ENCODE measurements around the gene ANK3.

ANK3 gene

DNA sequence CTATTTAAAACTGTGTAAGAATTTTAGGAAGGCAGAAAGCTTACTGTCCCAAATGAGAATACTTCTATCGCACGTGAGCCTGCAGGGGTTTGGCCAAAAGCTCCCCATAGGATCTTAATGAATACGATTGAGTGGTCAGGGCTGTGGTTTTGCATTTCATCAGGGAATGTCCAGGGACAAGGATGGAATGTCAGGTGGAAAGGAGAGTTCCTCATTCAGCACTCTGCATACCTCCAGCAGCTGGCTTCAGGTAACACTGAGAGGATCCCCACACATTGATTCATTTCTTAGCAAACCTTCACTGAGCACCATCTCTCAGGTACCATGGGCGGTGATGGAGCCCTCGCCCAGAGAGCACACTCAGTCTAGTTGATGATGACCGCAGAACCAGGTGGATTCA, 27.2 kb downstream of the ANK3 start:
- TF ChIP-seq FOXP2 (optimal IDR thresholded peaks at IDR 0.05; ENCODE audit: borderline replicate concordance, extremely low read depth, extremely low read length, insufficient read depth) (no peak), POLR2AphosphoS5 (IDR thresholded peaks at IDR 0.05; ENCODE audit: low read depth, low read length) (no peak), TAF1 (IDR thresholded peaks at IDR 0.05; ENCODE audit: borderline replicate concordance, insufficient read depth, low read length) (no peak), SIN3A (IDR thresholded peaks at IDR 0.05; ENCODE audit: borderline replicate concordance, insufficient read depth, low read length) (no peak)
- TF ChIP-seq, protein P1, sequence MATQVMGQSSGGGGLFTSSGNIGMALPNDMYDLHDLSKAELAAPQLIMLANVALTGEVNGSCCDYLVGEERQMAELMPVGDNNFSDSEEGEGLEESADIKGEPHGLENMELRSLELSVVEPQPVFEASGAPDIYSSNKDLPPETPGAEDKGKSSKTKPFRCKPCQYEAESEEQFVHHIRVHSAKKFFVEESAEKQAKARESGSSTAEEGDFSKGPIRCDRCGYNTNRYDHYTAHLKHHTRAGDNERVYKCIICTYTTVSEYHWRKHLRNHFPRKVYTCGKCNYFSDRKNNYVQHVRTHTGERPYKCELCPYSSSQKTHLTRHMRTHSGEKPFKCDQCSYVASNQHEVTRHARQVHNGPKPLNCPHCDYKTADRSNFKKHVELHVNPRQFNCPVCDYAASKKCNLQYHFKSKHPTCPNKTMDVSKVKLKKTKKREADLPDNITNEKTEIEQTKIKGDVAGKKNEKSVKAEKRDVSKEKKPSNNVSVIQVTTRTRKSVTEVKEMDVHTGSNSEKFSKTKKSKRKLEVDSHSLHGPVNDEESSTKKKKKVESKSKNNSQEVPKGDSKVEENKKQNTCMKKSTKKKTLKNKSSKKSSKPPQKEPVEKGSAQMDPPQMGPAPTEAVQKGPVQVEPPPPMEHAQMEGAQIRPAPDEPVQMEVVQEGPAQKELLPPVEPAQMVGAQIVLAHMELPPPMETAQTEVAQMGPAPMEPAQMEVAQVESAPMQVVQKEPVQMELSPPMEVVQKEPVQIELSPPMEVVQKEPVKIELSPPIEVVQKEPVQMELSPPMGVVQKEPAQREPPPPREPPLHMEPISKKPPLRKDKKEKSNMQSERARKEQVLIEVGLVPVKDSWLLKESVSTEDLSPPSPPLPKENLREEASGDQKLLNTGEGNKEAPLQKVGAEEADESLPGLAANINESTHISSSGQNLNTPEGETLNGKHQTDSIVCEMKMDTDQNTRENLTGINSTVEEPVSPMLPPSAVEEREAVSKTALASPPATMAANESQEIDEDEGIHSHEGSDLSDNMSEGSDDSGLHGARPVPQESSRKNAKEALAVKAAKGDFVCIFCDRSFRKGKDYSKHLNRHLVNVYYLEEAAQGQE (IDR thresholded peaks at IDR 0.05; ENCODE audit: insufficient read depth in 1 of 2, low read depth in 2 of 2, low read length in 2 of 2) = no peak

DNA sequence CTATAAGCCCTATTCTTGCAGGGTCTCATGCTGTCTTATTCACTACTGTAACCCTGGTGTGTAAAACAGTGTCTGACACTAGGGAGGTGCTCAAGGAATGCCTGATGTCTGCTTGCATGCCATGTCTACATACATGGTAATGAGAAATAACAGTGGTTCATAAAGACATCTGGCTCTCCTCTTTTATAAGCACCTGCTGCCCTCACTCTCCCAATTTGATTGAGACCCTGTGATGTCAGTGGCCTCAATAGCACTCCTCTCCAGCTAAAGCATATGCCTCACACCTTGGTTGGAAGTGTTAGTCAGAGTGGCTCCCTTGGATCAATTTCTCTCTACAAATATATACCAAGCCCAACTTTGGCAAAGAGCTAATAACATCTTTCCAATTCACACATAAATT, 30.6 kb downstream of the ANK3 start:
- TF ChIP-seq SIN3A (IDR thresholded peaks at IDR 0.05; ENCODE audit: borderline replicate concordance, insufficient read depth, low read length) (no peak), POLR2AphosphoS5 (IDR thresholded peaks at IDR 0.05; ENCODE audit: low read depth, low read length) (no peak), TAF1 (IDR thresholded peaks at IDR 0.05; ENCODE audit: borderline replicate concordance, insufficient read depth, low read length) (no peak), FOXP2 (optimal IDR thresholded peaks at IDR 0.05; ENCODE audit: borderline replicate concordance, extremely low read depth, extremely low read length, insufficient read depth) (no peak)
- TF ChIP-seq, protein P1 (IDR thresholded peaks at IDR 0.05; ENCODE audit: insufficient read depth in 1 of 2, low read depth in 2 of 2, low read length in 2 of 2) = no peak

DNA sequence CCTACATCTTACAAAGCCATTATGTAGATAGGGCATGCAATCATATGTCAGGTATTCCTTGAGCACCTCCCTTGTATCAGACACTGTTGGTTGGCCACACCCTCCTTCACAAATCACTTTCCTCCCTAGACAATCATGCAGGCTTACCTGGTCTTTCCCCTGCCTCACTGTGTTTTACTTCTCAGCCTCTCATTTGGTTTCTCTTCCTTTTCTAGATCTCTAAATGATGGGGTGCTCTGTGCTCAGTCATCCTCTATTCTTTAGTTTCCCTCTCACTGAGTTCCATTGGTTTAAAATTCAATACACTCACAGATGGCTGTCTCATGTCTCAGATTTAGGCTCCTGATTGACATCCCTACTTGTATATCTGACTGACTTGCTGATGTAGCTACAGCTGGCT, 31.4 kb downstream of the ANK3 start:
- TF ChIP-seq POLR2AphosphoS5 (IDR thresholded peaks at IDR 0.05; ENCODE audit: low read depth, low read length) = no peak
- no peak for TF ChIP-seq SIN3A (IDR thresholded peaks at IDR 0.05; ENCODE audit: borderline replicate concordance, insufficient read depth, low read length)
- no peak for TF ChIP-seq TAF1 (IDR thresholded peaks at IDR 0.05; ENCODE audit: borderline replicate concordance, insufficient read depth, low read length)
- TF ChIP-seq, protein P1 (IDR thresholded peaks at IDR 0.05; ENCODE audit: insufficient read depth in 1 of 2, low read depth in 2 of 2, low read length in 2 of 2) = no peak
- no peak for TF ChIP-seq FOXP2 (optimal IDR thresholded peaks at IDR 0.05; ENCODE audit: borderline replicate concordance, extremely low read depth, extremely low read length, insufficient read depth)

DNA sequence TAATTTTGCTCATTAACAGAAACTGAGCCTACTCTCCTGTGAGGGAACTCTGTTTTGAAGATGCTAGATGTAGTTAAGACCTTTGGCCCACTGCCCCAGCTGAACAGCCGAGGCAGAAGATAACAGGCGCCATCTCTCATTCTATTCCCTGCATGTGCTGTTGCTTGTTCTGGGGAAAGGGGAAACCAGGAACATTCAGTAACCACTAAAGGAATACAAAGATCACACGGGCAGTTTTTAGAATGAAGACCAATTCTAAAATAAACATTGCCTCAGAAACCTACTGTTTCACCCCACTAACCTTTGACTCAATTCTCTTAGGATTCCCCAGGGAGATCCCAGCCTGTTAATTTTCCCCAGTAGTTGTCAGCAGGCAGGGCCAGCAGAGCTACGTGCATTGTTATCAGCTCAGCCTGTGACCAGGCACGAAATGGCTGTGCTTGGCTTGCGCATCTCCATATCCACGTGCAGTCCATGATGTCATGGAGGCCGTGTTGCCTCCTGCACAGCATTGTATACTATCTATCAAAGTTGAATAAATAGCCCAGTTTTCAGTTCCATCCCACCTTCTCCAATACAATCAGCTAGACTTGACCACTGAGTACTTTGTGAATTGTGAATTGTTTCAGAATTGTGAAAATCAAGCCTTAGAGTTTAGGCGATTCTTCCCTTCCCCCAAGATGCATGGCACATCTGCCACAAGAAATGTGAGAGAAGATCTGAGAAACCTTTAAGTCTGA, 36.0 kb downstream of the ANK3 start:
- TF ChIP-seq, protein P1 (IDR thresholded peaks at IDR 0.05; ENCODE audit: insufficient read depth in 1 of 2, low read depth in 2 of 2, low read length in 2 of 2) = no peak
- no peak for TF ChIP-seq FOXP2 (optimal IDR thresholded peaks at IDR 0.05; ENCODE audit: borderline replicate concordance, extremely low read depth, extremely low read length, insufficient read depth)
- no peak for TF ChIP-seq TAF1 (IDR thresholded peaks at IDR 0.05; ENCODE audit: borderline replicate concordance, insufficient read depth, low read length)
- TF ChIP-seq POLR2AphosphoS5 (IDR thresholded peaks at IDR 0.05; ENCODE audit: low read depth, low read length) = no peak
- no peak for TF ChIP-seq SIN3A (IDR thresholded peaks at IDR 0.05; ENCODE audit: borderline replicate concordance, insufficient read depth, low read length)
